HG02588 (cell line): ENCODE data around the gene ZNF41.
"Not testable (repeated sequence)": the region's sequence is repeated elsewhere in the genome, so short reads cannot be mapped to it uniquely, and the experiment has no call there.

Experiments used
- ATAC-seq: cut with Tn5 transposase; IDR thresholded peaks from one replicate; pipeline ENCODE4 v1.9.1; 2021; ENCODE audit warnings: mild to moderate bottlenecking, moderate library complexity; ENCODE audit not compliant: unreplicated experiment

Gene ZNF41

DNA sequence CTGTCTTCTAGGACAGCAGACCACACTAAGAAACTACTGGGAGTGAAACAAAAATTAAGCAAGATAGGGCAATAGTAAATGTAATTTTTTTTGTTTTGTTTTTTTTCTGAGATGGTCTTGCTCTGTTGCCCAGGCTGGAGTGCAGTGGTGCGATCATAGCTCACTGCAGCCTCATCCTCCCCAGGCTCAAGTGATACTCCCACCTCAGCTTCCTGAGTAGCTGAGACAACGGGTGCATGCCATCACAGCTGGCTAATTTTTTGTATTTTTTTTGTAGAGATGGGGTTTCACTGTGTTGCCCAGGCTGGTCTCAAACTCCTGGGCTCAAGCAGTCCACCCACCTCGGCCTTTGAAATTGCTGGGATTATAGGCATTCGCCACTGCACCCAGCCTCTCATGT is 9.1 kb upstream of the ZNF41 start:
- ATAC-seq = not testable (repeated sequence)

DNA sequence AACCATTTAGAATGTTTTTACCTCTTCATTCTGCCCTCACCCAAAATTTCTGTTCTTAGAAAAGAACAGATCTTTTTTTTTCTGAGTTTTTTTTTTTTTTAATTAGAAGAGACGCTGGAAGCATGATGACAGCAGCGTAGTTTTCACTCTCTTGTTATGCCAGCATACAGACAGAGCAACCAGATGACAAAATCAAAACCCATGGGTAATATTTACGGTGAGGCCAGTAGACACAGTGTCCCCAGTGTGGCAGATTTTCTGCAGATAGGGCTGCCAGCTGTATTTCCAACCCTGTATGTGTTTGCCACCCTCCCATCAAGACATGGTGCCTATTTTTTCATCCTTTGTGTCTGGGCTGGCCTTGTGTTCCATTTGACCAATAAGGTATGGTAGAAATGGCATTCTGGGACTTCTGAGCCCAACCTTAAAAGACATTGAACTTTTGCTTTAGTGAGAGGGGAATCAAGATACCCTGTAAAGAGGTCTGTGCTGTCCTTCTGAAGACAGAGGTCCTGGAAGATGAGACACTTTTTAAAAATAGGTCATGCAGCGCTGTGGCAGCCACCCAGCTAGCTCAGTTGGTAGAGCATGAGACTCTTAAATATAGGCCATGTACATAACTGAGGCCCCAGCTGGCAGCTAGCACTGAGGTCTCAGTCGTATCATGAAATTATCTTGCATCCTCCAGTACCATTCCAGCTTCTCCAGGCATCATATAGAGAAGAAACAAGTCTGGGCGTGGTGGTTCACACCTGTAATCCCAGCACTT is 6.7 kb upstream of the ZNF41 start:
- ATAC-seq = no peak

DNA sequence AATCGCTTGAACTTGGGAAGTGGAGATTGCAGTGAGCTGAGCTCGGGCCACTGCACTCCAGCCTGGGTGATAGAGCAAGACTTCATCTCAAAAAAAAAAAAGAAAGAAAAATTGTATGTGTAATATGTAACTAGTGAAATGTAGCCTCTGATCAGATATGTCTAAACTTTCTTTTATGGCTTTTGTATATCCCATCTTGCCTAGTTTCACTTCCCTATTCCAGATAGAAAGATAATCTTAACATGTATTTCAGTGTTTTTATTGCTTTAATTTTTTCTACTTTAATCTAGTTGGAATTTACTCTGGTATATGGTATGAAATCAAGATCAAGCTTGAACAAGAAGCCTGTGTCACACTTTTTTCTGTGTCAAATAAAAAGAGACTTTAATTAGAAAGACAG is 1.9 kb upstream of the ZNF41 start:
- no peak for ATAC-seq

GRCh38 chrX:47483306-47484268 is 565 bp upstream of the ZNF41 start:
- ATAC-seq = no peak

- ATAC-seq = peak; percentile 2
These were observed 934 bp downstream of the ZNF41 start for GRCh38 chrX:47482065-47482511.

GRCh38 chrX:47481160-47481559 is 1.9 kb downstream of the ZNF41 start:
- ATAC-seq = no peak

DNA sequence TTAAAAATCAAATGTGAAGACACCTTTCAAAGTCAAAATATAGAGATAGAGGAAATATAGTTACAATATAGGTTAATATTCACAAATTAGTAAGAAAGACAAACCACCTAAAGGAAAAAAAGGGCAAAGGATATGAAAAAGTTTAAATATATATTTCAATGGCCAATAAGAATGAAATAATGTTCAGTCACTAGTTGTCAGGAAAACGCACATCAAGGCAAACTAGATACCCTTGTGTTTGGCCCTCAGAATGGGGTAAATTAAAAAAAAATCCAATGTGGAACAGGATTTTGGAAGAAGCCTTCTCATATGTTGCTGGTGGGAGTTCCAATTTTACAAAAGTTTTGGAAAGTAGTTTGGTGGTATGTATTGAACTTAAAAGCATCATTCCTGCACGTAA is 2.4 kb downstream of the ZNF41 start:
- ATAC-seq = no peak

DNA sequence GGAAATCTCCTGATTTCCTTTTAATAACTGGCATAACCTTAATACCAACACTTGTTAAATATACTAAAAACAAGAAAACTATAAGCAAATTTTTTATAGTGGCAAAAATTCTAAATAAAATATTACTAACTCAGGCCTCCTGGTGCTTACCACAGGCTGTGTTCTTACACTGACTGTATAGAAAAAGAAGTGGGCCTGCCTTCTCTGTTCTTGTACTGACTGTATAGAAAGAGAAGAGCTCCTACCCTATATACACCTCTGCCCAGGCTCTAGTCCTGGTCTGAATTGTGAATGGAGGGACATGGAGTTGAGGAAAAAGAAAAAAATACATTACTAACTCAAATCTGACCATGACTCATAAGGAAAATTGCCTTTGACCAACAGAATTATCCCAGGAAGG is 7.5 kb downstream of the ZNF41 start:
- ATAC-seq = no peak

DNA sequence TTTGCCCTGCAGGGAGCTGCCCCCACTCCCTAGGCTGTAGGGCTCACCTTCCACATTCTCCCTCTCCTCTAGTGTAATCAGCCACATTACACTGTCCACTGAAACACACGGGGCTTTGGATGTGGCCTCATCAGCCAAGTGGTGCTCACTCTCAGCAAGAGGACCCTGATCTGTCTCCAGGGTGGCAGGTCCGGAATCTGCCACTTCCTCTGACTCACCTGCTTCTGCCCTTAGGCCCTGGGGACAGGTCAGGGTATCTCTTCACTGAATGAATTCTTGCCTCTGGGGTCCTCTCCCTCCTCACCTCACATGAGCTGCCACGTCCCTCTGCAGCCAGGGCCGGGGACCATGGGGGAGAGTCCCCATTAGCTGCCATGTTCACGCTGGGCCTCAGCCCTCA is 15.9 kb downstream of the ZNF41 start:
- ATAC-seq = no peak

DNA sequence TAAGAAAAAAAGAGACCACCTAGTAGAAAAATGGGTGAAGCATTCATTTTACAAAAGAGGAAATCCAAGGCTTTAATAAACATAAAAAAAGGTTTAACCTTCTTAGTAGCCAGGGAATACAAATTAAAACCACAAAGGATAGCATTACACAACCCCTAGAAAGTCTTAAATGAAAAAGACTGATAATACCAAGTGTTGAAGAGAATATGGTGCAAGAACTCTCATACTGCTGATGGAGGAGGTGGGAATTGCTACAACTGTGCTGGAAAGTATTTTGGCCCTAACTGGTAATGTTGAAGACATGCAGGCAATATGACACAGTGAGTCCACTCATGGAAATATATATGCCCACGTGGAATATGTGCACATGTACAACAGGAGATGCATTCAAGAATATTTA is 22.5 kb downstream of the ZNF41 start:
- ATAC-seq = no peak

- ATAC-seq = no peak
These were observed 24.5 kb downstream of the ZNF41 start for GRCh38 chrX:47458528-47458927.

GRCh38 chrX:47456080-47456479 is 26.9 kb downstream of the ZNF41 start:
- no peak for ATAC-seq

DNA sequence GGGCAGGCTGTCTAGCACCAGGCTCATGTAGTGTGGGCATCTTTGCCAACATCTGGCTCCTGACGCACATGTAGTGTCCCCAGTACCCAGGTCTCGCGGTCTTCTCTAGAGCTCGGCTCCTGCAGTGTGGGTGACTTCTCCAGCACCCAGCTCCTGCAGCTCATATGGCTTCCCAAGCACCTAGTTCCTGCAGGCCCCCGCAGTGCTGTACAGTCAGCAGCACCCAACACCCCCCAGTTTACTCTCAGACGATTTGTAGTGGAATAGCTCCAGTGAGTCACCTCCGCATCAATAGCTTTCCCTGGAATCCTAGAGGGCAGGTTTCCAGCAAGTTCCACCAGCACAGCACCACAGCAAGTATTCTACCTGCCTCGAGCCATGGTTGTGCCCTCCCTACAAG is 30.9 kb downstream of the ZNF41 start:
- no peak for ATAC-seq

DNA sequence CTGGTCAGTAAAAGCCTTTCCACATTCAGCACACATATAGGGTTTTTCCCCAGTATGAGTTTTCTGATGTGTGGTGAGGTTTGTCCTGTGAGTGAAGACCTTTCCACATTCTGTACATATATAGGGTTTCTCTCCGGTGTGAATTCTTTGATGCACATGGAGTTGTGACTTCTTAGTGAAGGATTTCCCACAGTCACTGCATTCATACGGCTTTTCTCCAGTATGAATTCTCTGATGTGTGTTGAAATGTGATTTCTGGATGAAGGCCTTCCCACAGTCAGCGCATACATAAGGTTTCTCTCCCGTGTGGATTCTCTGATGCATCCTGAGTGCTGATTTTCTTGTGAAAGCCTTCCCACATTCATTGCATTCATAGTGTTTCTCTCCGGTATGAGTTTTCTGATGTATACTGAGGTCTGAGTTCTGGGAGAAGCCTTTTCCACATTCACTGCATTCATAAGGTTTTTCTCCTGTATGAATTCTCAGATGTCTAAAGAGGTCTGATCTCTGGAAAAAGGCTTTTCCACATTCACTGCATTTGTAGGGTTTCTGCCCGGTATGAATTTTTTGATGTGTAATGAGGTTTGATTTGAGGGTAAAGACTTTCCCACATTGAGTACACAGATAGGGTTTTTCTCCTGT is 34.7 kb downstream of the ZNF41 start:
- no peak for ATAC-seq

GRCh38 chrX:47447607-47448006 is 35.4 kb downstream of the ZNF41 start:
- ATAC-seq = no peak

GRCh38 chrX:47446971-47447370 is 36.1 kb downstream of the ZNF41 start:
- ATAC-seq = no peak

DNA sequence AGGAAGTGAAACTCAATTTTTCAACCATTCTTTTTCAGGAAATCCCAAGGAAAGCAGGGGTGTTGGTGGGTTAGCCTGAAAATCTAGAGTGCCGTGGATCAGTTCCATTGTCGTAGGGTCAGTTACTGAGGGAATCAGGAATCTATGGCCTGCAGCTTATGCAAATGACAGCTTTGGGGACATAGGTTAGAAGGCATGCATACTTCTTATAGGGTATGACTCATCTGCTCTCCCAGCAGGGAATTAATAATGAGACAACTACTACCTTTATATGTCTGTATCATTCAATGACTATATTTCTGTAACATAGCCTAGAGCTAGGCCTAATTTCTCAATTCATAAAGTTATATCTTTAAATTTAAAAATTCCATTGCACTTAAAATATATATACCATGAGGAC is 36.6 kb downstream of the ZNF41 start:
- no peak for ATAC-seq

DNA sequence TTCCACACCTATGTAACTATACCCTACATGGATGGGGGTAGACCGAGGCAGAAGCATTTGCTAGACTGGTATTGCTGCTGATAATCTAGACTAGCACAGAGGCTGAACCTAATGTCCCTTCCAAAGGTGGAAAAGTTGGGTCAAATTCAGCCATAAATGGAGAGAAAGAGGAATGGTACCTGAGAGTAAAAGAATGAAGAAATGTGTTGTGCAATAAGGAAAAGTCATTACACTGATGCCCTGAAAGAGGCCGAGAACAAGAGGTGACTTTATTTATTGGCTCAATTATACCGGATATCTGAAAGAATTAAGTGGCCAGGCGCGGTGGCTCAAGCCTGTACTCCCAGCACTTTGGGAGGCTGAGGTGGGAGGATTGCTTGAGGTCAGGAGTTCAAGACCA is 52.1 kb downstream of the ZNF41 start:
- ATAC-seq = no peak

GRCh38 chrX:47422444-47422843 is 60.6 kb downstream of the ZNF41 start:
- ATAC-seq = no peak

DNA sequence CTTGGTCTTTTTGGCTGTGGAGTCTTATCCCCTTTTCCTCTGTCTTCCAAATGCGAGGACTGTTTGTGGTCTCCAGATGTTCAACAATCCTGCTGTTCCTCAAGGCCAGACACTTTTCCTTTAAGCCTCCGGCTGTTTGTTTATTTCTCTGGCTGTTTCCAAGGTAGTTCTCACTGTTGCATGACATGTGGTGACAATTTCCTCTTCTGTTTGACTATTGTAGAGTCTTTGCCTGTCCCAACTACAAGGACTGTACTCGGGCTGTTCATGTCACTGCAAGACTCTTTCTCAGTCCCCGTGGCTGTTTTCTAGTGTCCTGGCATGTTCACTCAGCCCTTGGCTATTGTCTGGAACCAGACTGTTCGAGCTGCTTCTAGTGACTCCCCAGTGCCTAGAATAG is 62.1 kb downstream of the ZNF41 start:
- no peak for ATAC-seq

DNA sequence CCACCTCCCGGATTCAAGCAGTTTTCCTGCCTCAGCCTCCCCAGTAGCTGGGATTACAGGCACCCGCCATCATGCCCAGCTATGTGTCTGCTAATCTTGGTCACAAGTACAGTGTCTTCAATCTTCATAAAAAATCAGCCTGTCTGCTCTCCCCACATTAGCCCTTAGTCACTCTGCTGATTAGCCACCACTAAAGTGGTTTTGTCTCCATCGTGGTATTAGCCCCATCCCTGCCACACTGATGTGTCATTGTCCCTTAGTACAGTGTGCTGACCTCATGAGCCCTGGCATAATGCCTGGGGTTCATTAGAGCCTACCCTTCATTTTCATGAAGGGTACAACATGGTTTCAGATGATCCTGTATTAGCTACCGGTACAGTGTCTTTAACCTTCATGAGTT is 62.8 kb downstream of the ZNF41 start:
- ATAC-seq = no peak
